ENCODE data around the gene CATSPERZ.
"Not testable (repeated sequence)": the region's sequence is repeated elsewhere in the genome, so short reads cannot be mapped to it uniquely, and the experiment has no call there.

Gene CATSPERZ

DNA sequence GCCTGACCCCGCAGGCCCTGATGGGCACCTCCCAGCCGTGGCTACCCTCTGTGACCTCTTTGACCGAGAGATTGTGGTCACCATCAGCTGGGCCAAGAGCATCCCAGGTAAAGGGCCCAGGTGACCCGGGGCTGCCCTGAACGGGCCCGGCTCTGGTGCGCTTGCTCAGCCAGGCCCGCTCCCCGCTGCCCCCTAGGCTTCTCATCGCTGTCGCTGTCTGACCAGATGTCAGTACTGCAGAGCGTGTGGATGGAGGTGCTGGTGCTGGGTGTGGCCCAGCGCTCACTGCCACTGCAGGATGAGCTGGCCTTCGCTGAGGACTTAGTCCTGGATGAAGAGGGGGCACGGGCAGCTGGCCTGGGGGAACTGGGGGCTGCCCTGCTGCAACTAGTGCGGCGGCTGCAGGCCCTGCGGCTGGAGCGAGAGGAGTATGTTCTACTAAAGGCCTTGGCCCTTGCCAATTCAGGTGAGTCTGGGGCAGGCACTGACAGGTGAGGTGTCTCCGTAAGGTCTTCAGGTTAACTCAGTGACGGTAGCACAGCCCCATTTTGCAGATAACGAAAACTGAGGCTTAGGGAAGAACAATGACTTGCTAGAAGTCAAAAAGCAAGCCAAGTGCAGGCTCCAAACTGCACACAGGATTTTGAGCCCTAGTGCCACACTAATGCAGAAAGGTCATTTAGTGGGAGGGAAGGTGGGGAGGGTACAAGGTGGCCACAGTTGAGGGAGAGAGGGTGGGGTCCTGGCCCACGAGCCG lies 14.8 kb downstream of the CATSPERZ start:
- H3K36me3 ChIP-seq (ENCODE audit: control insufficient read depth, insufficient read depth, low read length): peaks cover 2% of the 10 kb centered on the region
- no peak overlapping the region for H3K4me3 ChIP-seq (ENCODE audit: insufficient read depth, low read depth, low read length)
- H3K4me1 ChIP-seq (ENCODE audit: control insufficient read depth, insufficient read depth, low read length): peaks cover 8% of the 10 kb centered on the region
- no peaks in the 10 kb centered on the region for H3K9me3 ChIP-seq (ENCODE audit: control insufficient read depth, low read length)
- H3K27ac ChIP-seq (ENCODE audit: insufficient read depth, low read depth, low read length, poor library complexity, severe bottlenecking): no peak overlapping the region
- H3K27me3 ChIP-seq (ENCODE audit: control insufficient read depth, insufficient read depth, low read length, poor library complexity, severe bottlenecking): no peaks in the 10 kb centered on the region
- WGBS, 2 experiments: 91 to 92% methylated on average over 24 of the region's 24 CpGs

DNA sequence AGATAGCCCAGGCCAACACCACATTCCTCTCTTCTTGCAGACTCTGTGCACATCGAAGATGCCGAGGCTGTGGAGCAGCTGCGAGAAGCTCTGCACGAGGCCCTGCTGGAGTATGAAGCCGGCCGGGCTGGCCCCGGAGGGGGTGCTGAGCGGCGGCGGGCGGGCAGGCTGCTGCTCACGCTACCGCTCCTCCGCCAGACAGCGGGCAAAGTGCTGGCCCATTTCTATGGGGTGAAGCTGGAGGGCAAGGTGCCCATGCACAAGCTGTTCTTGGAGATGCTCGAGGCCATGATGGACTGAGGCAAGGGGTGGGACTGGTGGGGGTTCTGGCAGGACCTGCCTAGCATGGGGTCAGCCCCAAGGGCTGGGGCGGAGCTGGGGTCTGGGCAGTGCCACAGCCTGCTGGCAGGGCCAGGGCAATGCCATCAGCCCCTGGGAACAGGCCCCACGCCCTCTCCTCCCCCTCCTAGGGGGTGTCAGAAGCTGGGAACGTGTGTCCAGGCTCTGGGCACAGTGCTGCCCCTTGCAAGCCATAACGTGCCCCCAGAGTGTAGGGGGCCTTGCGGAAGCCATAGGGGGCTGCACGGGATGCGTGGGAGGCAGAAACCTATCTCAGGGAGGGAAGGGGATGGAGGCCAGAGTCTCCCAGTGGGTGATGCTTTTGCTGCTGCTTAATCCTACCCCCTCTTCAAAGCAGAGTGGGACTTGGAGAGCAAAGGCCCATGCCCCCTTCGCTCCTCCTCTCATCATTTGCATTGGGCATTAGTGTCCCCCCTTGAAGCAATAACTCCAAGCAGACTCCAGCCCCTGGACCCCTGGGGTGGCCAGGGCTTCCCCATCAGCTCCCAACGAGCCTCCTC lies 15.7 kb downstream of the CATSPERZ start:
- not testable (repeated sequence) for H3K4me3 ChIP-seq (ENCODE audit: insufficient read depth, low read depth, low read length); H3K27me3 ChIP-seq (ENCODE audit: control insufficient read depth, insufficient read depth, low read length, poor library complexity, severe bottlenecking); H3K9me3 ChIP-seq (ENCODE audit: control insufficient read depth, low read length); H3K36me3 ChIP-seq (ENCODE audit: control insufficient read depth, insufficient read depth, low read length); H3K27ac ChIP-seq (ENCODE audit: insufficient read depth, low read depth, low read length, poor library complexity, severe bottlenecking); H3K4me1 ChIP-seq (ENCODE audit: control insufficient read depth, insufficient read depth, low read length)
- 88 to 90% methylated on average over 25 of the region's 25 CpGs for WGBS, 2 experiments

DNA sequence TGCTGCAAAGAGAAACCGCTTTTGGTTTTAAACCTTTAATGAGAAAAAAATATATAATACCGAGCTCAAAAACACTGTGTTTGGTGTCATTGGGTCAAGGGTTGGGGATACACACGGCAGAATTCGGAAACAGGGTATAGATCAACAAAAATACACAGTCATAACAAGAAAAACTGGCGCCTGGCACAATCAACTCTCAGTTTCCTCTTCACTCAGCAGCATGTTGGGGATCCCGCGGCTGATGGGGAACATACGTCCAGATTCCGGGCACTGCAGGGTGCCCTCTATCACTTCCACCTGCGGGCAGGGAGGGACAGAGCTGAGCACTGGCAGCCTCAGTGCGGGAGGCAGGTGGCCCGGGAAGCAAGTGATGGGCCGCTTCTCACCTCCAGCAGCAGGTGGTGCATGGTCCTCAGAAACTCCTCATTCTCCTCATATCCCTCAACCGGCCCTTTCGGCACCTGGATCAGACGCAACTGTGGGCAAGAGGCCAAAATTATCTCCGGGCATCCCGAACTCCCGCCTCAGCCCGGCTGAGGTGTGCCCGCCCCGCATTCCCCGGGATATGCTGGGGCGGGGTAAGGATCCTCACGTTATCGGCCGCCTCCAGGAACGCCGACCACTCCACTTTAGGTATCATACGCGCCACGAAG lies 16.6 kb downstream of the CATSPERZ start:
- H3K27ac ChIP-seq (ENCODE audit: insufficient read depth, low read depth, low read length, poor library complexity, severe bottlenecking): peak overlapping the region; percentile 95
- peaks cover 2% of the 10 kb centered on the region for H3K36me3 ChIP-seq (ENCODE audit: control insufficient read depth, insufficient read depth, low read length)
- no peaks in the 10 kb centered on the region for H3K27me3 ChIP-seq (ENCODE audit: control insufficient read depth, insufficient read depth, low read length, poor library complexity, severe bottlenecking)
- WGBS, 2 experiments: 11 to 12% methylated on average over 32 of the region's 32 CpGs
- H3K4me3 ChIP-seq (ENCODE audit: insufficient read depth, low read depth, low read length): peak overlapping the region; percentile 78
- H3K4me1 ChIP-seq (ENCODE audit: control insufficient read depth, insufficient read depth, low read length): peaks cover 8% of the 10 kb centered on the region
- no peaks in the 10 kb centered on the region for H3K9me3 ChIP-seq (ENCODE audit: control insufficient read depth, low read length)

DNA sequence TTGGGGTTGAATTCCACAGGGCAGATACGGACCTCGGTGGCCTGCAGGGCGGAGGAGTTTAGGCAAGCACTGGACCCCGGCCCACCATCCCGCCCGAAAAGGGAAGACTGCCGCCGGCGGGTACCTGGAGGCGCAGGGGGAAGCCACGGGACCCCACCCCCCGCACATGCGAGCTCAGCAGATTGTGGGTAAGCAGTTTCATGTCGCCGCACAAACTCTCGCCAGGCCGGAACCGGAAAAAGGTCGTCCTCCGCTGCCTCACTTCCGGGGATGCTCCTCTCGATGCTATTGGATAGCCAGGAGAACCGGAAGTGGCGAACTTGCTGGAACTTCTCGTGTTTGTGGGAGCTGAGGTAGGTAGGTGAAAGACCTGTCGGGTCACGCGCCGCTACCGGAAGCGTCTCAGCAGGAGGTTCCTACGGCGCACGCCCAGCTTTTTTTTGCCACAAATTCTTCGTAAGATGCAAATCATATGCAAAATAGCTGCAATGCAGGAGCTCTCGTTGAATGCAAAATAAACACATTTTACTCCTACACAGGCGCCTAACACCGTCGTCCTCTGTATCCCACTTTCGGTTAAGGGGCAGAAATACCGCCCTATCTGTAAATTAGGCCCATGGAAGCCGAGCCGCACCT lies 17.3 kb downstream of the CATSPERZ start, which contains the start of gene TRMT112:
Gene TRMT112, minus strand, starts transcription at position 235 of the 636 bp plus-strand sequence. Its CDS starts 33 bp downstream, at position 202.
- H3K27me3 ChIP-seq (ENCODE audit: control insufficient read depth, insufficient read depth, low read length, poor library complexity, severe bottlenecking): no peaks in the 10 kb centered on the region
- H3K27ac ChIP-seq (ENCODE audit: insufficient read depth, low read depth, low read length, poor library complexity, severe bottlenecking): peak within 1 kb of the TSS; percentile 95
- H3K36me3 ChIP-seq (ENCODE audit: control insufficient read depth, insufficient read depth, low read length): peaks cover 2% of the 10 kb centered on the region
- H3K4me3 ChIP-seq (ENCODE audit: insufficient read depth, low read depth, low read length): peak within 1 kb of the TSS; percentile 78
- no peaks in the 10 kb centered on the region for H3K9me3 ChIP-seq (ENCODE audit: control insufficient read depth, low read length)
- peaks cover 8% of the 10 kb centered on the region for H3K4me1 ChIP-seq (ENCODE audit: control insufficient read depth, insufficient read depth, low read length)
- 0% methylated on average over 43 of the region's 43 CpGs for WGBS, 2 experiments

DNA sequence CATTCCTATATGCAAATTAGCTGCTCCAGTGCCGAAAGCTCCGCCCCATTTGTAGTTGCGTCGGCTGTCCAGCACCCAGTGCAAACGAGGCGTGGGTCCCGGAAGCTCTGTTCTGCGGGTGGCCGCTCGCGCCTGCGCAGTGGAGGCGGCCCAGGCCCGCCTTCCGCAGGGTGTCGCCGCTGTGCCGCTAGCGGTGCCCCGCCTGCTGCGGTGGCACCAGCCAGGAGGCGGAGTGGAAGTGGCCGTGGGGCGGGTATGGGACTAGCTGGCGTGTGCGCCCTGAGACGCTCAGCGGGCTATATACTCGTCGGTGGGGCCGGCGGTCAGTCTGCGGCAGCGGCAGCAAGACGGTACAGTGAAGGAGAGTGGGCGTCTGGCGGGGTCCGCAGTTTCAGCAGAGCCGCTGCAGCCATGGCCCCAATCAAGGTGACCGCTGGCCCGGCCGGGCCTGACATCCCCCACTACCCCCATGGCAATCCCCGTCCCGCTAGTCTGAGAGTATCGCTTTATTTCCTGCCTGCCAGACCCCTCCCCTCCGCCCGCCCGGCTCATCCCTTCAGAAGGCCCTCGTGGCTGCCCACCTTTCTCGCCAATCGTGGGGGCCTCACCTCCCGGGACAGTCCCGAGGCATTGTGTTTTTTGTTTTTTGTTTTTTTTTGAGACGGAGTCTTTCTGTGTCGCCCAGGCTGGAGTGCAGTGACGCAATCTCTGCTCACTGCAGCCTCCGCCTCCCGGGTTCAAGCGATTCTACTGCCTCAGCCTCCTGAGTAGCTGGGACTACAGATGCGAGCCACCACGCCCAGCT lies 18.0 kb downstream of the CATSPERZ start, which contains the start of gene PRDX5:
Gene PRDX5, plus strand, starts transcription at position 161 of the 805 bp plus-strand sequence. Its CDS starts 95 bp downstream, at position 256.
- H3K4me1 ChIP-seq (ENCODE audit: control insufficient read depth, insufficient read depth, low read length): peaks cover 8% of the 10 kb centered on the region

DNA sequence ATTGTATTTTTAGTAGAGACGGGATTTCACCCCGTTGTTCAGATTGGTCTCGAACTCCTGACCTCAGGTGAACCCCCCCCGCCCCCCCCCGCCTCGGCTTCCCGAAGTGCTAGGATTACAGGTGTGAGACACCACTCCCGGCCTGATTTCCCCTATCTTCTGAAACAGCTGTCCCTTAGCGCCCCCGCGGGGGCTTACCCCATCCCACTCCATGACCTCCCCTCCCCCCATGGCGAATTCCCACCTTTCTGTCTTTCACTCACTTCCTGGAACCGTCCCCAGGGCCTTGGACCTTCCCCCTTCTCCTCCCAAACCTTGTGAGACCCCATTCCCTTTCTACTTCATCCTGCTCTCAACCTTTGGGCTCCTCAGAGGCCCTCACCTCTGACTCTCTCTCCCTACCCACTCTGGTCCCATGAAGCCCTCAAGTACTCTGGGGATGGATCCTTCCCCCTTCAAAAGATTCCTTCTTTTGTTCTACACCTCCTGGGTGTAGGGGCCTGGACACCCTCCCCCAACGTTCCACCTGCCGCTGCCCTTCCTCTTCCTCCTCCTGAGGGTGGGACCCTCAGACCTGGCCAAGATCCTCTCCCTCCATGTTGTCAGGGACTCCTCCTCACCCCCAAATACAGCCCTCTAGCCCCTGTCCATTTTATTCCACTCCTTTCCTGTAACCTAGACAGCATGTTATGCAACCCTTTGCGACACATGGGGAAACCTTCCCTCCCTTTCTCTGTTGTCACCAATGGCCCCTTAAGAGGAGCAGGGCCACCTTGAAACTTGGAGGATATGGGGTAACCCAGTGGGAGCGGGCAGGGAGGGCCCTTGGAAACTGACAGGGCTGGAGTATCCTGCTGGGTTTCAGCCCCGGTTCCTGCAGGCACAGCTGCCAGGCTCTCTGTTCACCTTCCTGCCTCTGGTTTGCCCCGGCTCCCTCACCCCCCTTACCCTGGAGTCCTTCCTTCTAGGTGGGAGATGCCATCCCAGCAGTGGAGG lies 18.9 kb downstream of the CATSPERZ start:
- Histone ChIP-seq H3K36me3 (ENCODE audit: control insufficient read depth, insufficient read depth, low read length) (peaks cover 2% of the 10 kb centered on the region), H3K4me1 (ENCODE audit: control insufficient read depth, insufficient read depth, low read length) (peaks cover 8% of the 10 kb centered on the region), H3K4me3 (ENCODE audit: insufficient read depth, low read depth, low read length) (peak overlapping the region; percentile 78), H3K27ac (ENCODE audit: insufficient read depth, low read depth, low read length, poor library complexity, severe bottlenecking) (no peak overlapping the region), H3K27me3 (ENCODE audit: control insufficient read depth, insufficient read depth, low read length, poor library complexity, severe bottlenecking) (no peaks in the 10 kb centered on the region), H3K9me3 (ENCODE audit: control insufficient read depth, low read length) (no peaks in the 10 kb centered on the region)
- 27 to 28% methylated on average over 15 to 19 of the region's 19 CpGs for WGBS, 2 experiments

More for the DNA sequence above, 18.0 kb downstream of the CATSPERZ start, which contains the start of gene PRDX5:
- Histone ChIP-seq H3K27ac (ENCODE audit: insufficient read depth, low read depth, low read length, poor library complexity, severe bottlenecking) (peak within 1 kb of the TSS; percentile 95), H3K36me3 (ENCODE audit: control insufficient read depth, insufficient read depth, low read length) (peaks cover 2% of the 10 kb centered on the region), H3K4me3 (ENCODE audit: insufficient read depth, low read depth, low read length) (peak within 1 kb of the TSS; percentile 78), H3K27me3 (ENCODE audit: control insufficient read depth, insufficient read depth, low read length, poor library complexity, severe bottlenecking) (no peaks in the 10 kb centered on the region), H3K9me3 (ENCODE audit: control insufficient read depth, low read length) (no peaks in the 10 kb centered on the region)
- WGBS, 2 experiments: 0 to 1% methylated on average over 61 of the region's 61 CpGs

DNA sequence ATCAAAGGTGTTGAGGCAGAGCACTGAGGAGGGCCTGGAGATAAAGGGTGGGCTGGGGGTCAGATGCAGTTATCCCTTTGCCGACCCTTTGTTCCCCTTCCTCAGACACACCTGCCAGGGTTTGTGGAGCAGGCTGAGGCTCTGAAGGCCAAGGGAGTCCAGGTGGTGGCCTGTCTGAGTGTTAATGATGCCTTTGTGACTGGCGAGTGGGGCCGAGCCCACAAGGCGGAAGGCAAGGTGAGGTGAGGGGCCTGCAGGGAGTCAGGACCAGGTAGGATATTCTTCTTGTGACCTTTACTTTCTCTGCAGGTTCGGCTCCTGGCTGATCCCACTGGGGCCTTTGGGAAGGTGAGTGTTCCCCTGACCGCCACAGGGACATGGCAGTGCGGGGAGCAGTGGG lies 20.4 kb downstream of the CATSPERZ start:
- WGBS, 2 experiments: 94 to 98% methylated on average over 7 of the region's 7 CpGs
- Histone ChIP-seq H3K4me3 (ENCODE audit: insufficient read depth, low read depth, low read length) (no peak overlapping the region), H3K9me3 (ENCODE audit: control insufficient read depth, low read length) (no peaks in the 10 kb centered on the region), H3K27me3 (ENCODE audit: control insufficient read depth, insufficient read depth, low read length, poor library complexity, severe bottlenecking) (no peaks in the 10 kb centered on the region), H3K27ac (ENCODE audit: insufficient read depth, low read depth, low read length, poor library complexity, severe bottlenecking) (no peak overlapping the region), H3K4me1 (ENCODE audit: control insufficient read depth, insufficient read depth, low read length) (peaks cover 8% of the 10 kb centered on the region), H3K36me3 (ENCODE audit: control insufficient read depth, insufficient read depth, low read length) (no peaks in the 10 kb centered on the region)

- no peak overlapping the region for H3K27ac ChIP-seq (ENCODE audit: insufficient read depth, low read depth, low read length, poor library complexity, severe bottlenecking)
These were observed 20.9 kb downstream of the CATSPERZ start for GRCh38 chr11:64321026-64321425.

More at GRCh38 chr11:64321026-64321425, 20.9 kb downstream of the CATSPERZ start:
- WGBS, 2 experiments: 94 to 97% methylated on average over 5 of the region's 5 CpGs
- H3K36me3 ChIP-seq (ENCODE audit: control insufficient read depth, insufficient read depth, low read length): no peaks in the 10 kb centered on the region
- H3K4me3 ChIP-seq (ENCODE audit: insufficient read depth, low read depth, low read length): no peak overlapping the region
- no peaks in the 10 kb centered on the region for H3K9me3 ChIP-seq (ENCODE audit: control insufficient read depth, low read length)
- H3K4me1 ChIP-seq (ENCODE audit: control insufficient read depth, insufficient read depth, low read length): peaks cover 8% of the 10 kb centered on the region
- no peaks in the 10 kb centered on the region for H3K27me3 ChIP-seq (ENCODE audit: control insufficient read depth, insufficient read depth, low read length, poor library complexity, severe bottlenecking)
